ENCODE measurements around the gene RILPL1. TPM values are rescaled to one million over a fixed set of nuclear protein-coding genes. Genes with fewer than 3 reads are reported as not detected.
"Not testable (repeated sequence)": the region's sequence is repeated elsewhere in the genome, so short reads cannot be mapped to it uniquely, and the experiment has no call there.

RILPL1 gene
- total RNA-seq, 2 experiments from 2014 or later = 4.0 to 4.8 TPM

DNA sequence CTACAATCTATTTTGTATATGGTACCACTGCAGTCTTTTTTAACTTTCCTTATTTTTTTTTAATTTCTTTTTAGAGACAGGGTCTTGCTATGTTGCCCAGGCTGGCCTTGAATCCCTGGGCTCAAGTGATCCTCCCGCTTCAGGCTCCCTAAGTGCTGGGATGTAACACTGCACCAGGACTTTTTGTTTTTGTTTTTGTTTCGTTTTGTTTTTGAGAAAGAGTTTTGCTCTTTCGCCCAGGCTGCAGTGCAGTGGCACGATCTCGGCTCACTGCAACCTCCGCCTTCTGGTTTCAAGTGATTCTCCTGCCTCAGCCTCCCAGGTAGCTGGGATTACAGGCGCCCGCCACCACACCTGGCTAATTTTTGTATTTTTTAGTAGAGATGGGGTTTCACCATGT lies 104.4 kb downstream of the RILPL1 start:
- Mint-ChIP-seq H3K4me1 (ENCODE audit: low read depth) (peaks cover 44% of the 10 kb centered on the region), H3K36me3 (peaks cover 48% of the 10 kb centered on the region), H3K27ac (peak overlapping the region; percentile 92)
- intact Hi-C loops (cut with micrococcal nuclease); DNase-seq; H3K4me3 Mint-ChIP-seq; H3K9me3 Mint-ChIP-seq; H3K27me3 Mint-ChIP-seq: not testable (repeated sequence)
- ChIA-PET CTCF (interaction anchor here (0.6 to 1.9 kb wide), 4 partner anchors 64 to 1509 kb away, joined by 3 to 6 read pairs (median 4); no protein-coding TSS in a partner anchor), POLR2A (interaction anchor here (1.1 to 2.0 kb wide), 2 partner anchors 20 to 45 kb away, joined by 3 to 14 read pairs; partner anchors contain the start of gene KMT5A)

- intact Hi-C loops (cut with micrococcal nuclease) = loop anchor here (1.0 kb wide), 2 partner anchors 20 to 45 kb away; no protein-coding TSS in a partner anchor
- Mint-ChIP-seq H3K27me3 (no peaks in the 10 kb centered on the region), H3K36me3 (peaks cover 45% of the 10 kb centered on the region), H3K27ac (peak overlapping the region; percentile 92), H3K4me3 (no peak overlapping the region), H3K4me1 (ENCODE audit: low read depth) (peaks cover 42% of the 10 kb centered on the region), H3K9me3 (no peaks in the 10 kb centered on the region)
- no peak for DNase-seq
- CTCF ChIA-PET = interaction anchor here (0.6 to 1.9 kb wide), 5 partner anchors 30 to 1510 kb away, joined by 3 to 8 read pairs (median 5); partner anchors contain the start of gene SNRNP35
- POLR2A ChIA-PET = interaction anchor here (1.1 to 2.1 kb wide), 4 partner anchors 8 to 45 kb away, joined by 3 to 27 read pairs (median 12); partner anchors contain the start of genes KMT5A, RILPL2 and SNRNP35
Measured at GRCh38 chr12:123428591-123428990, 104.9 kb downstream of the RILPL1 start.

DNA sequence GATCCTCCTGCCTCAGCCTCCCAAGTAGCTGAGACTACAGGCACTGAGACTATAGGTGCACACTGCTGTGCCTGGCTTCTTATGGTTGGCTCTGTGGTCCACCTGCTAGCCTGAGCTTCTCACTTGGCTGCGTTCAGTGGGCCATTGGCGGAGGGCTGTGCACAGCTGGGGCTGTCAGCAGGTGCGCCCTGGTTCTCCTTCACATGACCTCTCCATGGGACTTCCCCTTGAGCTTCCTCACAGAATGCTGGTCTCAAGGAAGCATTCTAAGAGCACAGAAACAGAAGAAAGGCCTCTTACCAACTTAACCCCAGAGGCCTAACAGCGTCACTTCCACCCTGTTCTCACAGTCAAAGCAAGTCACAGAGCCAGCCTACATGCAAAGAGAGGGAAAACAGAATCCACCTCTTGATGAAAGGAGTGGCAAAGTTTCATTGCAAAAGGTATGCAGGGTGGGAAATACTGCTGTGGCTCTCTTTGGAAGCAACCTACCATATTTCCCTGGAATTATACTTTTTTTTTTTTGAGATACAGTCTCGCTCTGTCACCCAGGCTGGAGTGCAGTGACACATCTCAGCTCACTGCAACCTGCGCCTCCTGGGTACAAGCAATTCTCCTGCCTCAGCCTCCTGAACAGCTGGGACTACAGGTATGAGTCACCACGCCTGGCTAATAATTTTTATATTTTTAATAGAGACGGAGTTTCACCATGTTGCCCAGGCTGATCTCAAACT lies 106.3 kb downstream of the RILPL1 start:
- CTCF ChIA-PET = interaction anchor here (0.6 to 1.5 kb wide), 7 partner anchors 20 to 384 kb away, joined by 3 to 8 read pairs (median 4); partner anchors contain the start of gene SNRNP35
- peak; percentile 64 for DNase-seq

GRCh38 chr12:123421314-123421713 lies 112.2 kb downstream of the RILPL1 start:
- ChIA-PET CTCF (no interaction called here), POLR2A (no interaction called here)
- no peak overlapping the region for H3K27ac Mint-ChIP-seq

More for the DNA sequence above, 106.3 kb downstream of the RILPL1 start:
- intact Hi-C loops (cut with micrococcal nuclease) = loop anchor here (1.0 to 2.0 kb wide), 4 partner anchors 9 to 62 kb away; partner anchors contain the start of genes RILPL2 and SNRNP35
- peak overlapping the region; percentile 92 for H3K27ac Mint-ChIP-seq
- no peaks in the 10 kb centered on the region for H3K27me3 Mint-ChIP-seq
- peaks cover 46% of the 10 kb centered on the region for H3K36me3 Mint-ChIP-seq
- peaks cover 31% of the 10 kb centered on the region for H3K4me1 Mint-ChIP-seq (ENCODE audit: low read depth)
- H3K9me3 Mint-ChIP-seq = no peaks in the 10 kb centered on the region
- POLR2A ChIA-PET = interaction anchor here (0.7 to 2.1 kb wide), 7 partner anchors 9 to 175 kb away, joined by 3 to 27 read pairs (median 10); partner anchors contain the start of genes DDX55, KMT5A, RILPL2 and SNRNP35
- peak overlapping the region; percentile 54 for H3K4me3 Mint-ChIP-seq

More at GRCh38 chr12:123421314-123421713, 112.2 kb downstream of the RILPL1 start:
- intact Hi-C loops (cut with micrococcal nuclease) = no loop called here
- peaks cover 33% of the 10 kb centered on the region for H3K36me3 Mint-ChIP-seq
- H3K4me3 Mint-ChIP-seq = no peak overlapping the region
- H3K9me3 Mint-ChIP-seq = no peaks in the 10 kb centered on the region
- no peaks in the 10 kb centered on the region for H3K4me1 Mint-ChIP-seq (ENCODE audit: low read depth)
- DNase-seq = no peak
- H3K27me3 Mint-ChIP-seq = no peaks in the 10 kb centered on the region

Small RNA genes lying within 50 kb of the gene (microRNA-seq; reads per million reads assigned to microRNA genes)
- gene MIR3908 (ENCODE audit: borderline microRNAs expressed, borderline number of aligned reads, borderline replicate concordance) = not detected

Other genes with a start within 250 kb of the RILPL1 start
- gene SBNO1, start 168.9 kb downstream of the RILPL1 start, total RNA-seq = 10 to 100 TPM; 49.9 to 50.6 TPM
- 10 to 100 TPM; 59.9 to 62.0 TPM for gene KMT5A, start 149.6 kb downstream of the RILPL1 start, total RNA-seq
- gene RILPL2, start 97.0 kb downstream of the RILPL1 start, total RNA-seq = 10 to 100 TPM; 15.4 to 16.6 TPM
- gene SNRNP35, start 75.6 kb downstream of the RILPL1 start, total RNA-seq = 10 to 100 TPM; 28.6 to 30.6 TPM
- gene TMED2, start 50.8 kb upstream of the RILPL1 start, total RNA-seq = 100 to 1,000 TPM; 150 to 161 TPM
- 10 to 100 TPM; 44.0 to 45.1 TPM for gene DDX55, start 68.4 kb upstream of the RILPL1 start, total RNA-seq
- gene EIF2B1, start 100.0 kb upstream of the RILPL1 start, total RNA-seq = 10 to 100 TPM; 51.7 to 61.9 TPM
- gene GTF2H3, start 100.1 kb upstream of the RILPL1 start, total RNA-seq = 10 to 100 TPM; 57.2 to 58.4 TPM
- 1 to 10 TPM; 3.7 to 3.8 TPM for gene TCTN2, start 137.4 kb upstream of the RILPL1 start, total RNA-seq
- 10 to 100 TPM; 82.3 to 83.4 TPM for gene ATP6V0A2, start 178.6 kb upstream of the RILPL1 start, total RNA-seq
- under 1 TPM; 0.10 to 0.19 TPM for gene DNAH10, start 228.6 kb upstream of the RILPL1 start, total RNA-seq